Natural killer cell (primary cell): Measurements from ENCODE around the gene UGT1A9. TPM values are rescaled to one million over a fixed set of nuclear protein-coding genes. Genes with fewer than 3 reads are reported as not detected.

Experiments
- ATAC-seq, 3 donors: fragments of 150-1000 bp in 2 of 3; fragments of 200-7000 bp in 1 of 3; cut with Tn5 transposase; 1 replicate in 1 of 3; 2 replicates in 2 of 3; pipeline ENCODE4 v1.10.0; 2021; ENCODE audit warnings: mild to moderate bottlenecking in 2 of 3, moderate library complexity in 2 of 3
- DNase-seq, 2 donors: peaks; one replicate each; pipeline versions ENCODE4 v3.0.0 to v3.0.0-alpha.2; 2013 to 2021; ENCODE audit warnings: mixed read lengths in 1 of 2
- H3K27ac ChIP-seq: one replicate; pipeline ENCODE4 v1.5.1; 2013; ENCODE audit warnings: mild to moderate bottlenecking, low read length
- H3K27me3 ChIP-seq: one replicate; pipeline ENCODE4 v1.6.1; 2013; ENCODE audit warnings: low read length; ENCODE audit not compliant: control insufficient read depth, insufficient read depth
- H3K36me3 ChIP-seq: one replicate; pipeline ENCODE4 v1.6.1; 2013; ENCODE audit warnings: low read length; ENCODE audit not compliant: control insufficient read depth, insufficient read depth
- H3K4me1 ChIP-seq: one replicate; pipeline ENCODE4 v1.6.1; 2013; ENCODE audit warnings: low read length; ENCODE audit not compliant: control insufficient read depth, insufficient read depth
- H3K4me3 ChIP-seq: one replicate; pipeline ENCODE4 v1.5.1; 2013; ENCODE audit warnings: low read length
- H3K9me3 ChIP-seq: one replicate; pipeline ENCODE4 v1.6.1; 2013; ENCODE audit warnings: low read length; ENCODE audit not compliant: control insufficient read depth, insufficient read depth
- H3K27ac Mint-ChIP-seq, 2 donors: one replicate each; pipeline ENCODE4 v1.8.0; 2022; ENCODE audit warnings: mild to moderate bottlenecking in 2 of 2, mixed read lengths in 2 of 2, moderate library complexity in 1 of 2
- H3K27me3 Mint-ChIP-seq, 2 donors: one replicate each; pipeline ENCODE4 v1.8.0; 2022; ENCODE audit warnings: low read depth in 2 of 2, mixed read lengths in 2 of 2
- H3K36me3 Mint-ChIP-seq: one replicate; pipeline ENCODE4 v1.8.0; 2022; ENCODE audit warnings: mixed read lengths
- H3K4me1 Mint-ChIP-seq, 2 donors: one replicate each; pipeline ENCODE4 v1.8.0; 2022; ENCODE audit warnings: mixed read lengths in 2 of 2
- H3K4me3 Mint-ChIP-seq: one replicate; pipeline ENCODE4 v1.8.0; 2022; ENCODE audit warnings: mild to moderate bottlenecking, moderate library complexity, mixed read lengths
- H3K9me3 Mint-ChIP-seq, 2 donors: one replicate each; pipeline ENCODE4 v1.8.0; 2022; ENCODE audit warnings: mixed read lengths in 2 of 2
- WGBS: methylation state at CpG from one replicate; pipeline ENCODE4 v1.1.7; 2013; ENCODE audit warnings: missing lambda C conversion rate; ENCODE audit not compliant: insufficient coverage; 5-methylcytosine and 5-hydroxymethylcytosine counted together
- intact Hi-C: fragments of 100-400 bp; cut with micrococcal nuclease; formaldehyde crosslinking; loops from one replicate; pipeline ENCODE4 v1.14.2; 2022
- total RNA-seq, 4 donors: library from RNA; stranded (reverse); fragments of 120-200 nt in 1 of 4; gene quantifications; one replicate each; pipeline versions ENCODE4 v1.2.3 to v1.2.4, GENCODE V29; 2013 to 2022
- TF ChIP-seq, protein P1 (sequence below): fragments of 200-600 bp; IDR thresholded peaks from one replicate; pipeline ENCODE4 v1.8.0; 2022; ENCODE audit warnings: antibody characterized with exemption

The UGT1A9 gene
- total RNA-seq, 3 donors from 2014 or later (not counting 1 experiment from before 2014, with no cell fraction given), result not detected

DNA sequence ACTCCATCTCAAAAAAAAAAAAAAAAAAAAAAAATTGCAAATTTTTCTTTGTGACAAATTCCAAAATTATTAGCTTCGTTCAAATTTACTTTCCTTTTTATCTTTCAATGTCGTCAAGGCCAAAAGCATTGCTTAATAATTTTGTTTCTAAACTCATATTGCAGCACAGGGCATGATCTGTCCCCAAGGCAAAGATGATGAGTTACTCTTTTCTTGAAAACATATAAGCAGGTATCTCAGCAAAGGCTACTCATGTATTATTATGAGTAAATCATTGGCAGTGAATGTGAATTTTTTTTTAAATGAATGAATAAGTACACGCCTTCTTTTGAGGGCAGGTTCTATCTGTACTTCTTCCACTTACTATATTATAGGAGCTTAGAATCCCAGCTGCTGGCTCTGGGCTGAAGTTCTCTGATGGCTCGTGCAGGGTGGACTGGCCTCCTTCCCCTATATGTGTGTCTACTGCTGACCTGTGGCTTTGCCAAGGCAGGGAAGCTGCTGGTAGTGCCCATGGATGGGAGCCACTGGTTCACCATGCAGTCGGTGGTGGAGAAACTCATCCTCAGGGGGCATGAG is 9.9 kb downstream of the UGT1A9 start, which contains the start of gene UGT1A7:
TSS of gene UGT1A7 (plus strand) at position 381 of the 579 bp plus-strand sequence. CDS start at position 418, 37 bp downstream.
- TF ChIP-seq, protein P1, sequence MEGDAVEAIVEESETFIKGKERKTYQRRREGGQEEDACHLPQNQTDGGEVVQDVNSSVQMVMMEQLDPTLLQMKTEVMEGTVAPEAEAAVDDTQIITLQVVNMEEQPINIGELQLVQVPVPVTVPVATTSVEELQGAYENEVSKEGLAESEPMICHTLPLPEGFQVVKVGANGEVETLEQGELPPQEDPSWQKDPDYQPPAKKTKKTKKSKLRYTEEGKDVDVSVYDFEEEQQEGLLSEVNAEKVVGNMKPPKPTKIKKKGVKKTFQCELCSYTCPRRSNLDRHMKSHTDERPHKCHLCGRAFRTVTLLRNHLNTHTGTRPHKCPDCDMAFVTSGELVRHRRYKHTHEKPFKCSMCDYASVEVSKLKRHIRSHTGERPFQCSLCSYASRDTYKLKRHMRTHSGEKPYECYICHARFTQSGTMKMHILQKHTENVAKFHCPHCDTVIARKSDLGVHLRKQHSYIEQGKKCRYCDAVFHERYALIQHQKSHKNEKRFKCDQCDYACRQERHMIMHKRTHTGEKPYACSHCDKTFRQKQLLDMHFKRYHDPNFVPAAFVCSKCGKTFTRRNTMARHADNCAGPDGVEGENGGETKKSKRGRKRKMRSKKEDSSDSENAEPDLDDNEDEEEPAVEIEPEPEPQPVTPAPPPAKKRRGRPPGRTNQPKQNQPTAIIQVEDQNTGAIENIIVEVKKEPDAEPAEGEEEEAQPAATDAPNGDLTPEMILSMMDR, result no peak
- H3K9me3 Mint-ChIP-seq, result no peaks in the 10 kb centered on the region

DNA sequence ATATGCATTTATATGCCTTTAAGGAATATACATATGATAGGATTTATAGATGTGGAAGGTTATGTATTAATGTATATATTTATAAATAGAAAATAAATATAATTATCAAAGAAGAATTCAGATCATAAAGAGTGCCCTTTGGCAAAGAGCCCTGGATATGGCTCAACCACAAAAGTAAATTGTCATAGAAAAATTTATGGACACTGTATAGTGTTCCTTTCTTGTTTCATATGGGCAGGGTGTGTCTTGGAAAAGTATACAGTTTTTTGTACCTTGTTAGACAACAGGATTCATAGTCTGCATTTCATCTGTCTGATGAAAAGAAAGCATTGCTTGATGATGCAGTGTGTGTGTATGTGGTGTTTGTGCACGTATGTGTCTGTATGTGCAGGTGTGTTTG is 12.9 kb downstream of the UGT1A9 start:
- WGBS, result 92% methylated on average over 1 of the region's 1 CpG
- ATAC-seq (no peak), DNase-seq (no peak)
- Histone ChIP-seq H3K27ac (no peak overlapping the region), H3K9me3 (no peaks in the 10 kb centered on the region), H3K4me1 (no peaks in the 10 kb centered on the region), H3K36me3 (no peaks in the 10 kb centered on the region), H3K4me3 (no peak overlapping the region), H3K27me3 (no peaks in the 10 kb centered on the region)
- Mint-ChIP-seq H3K4me1 (no peaks in the 10 kb centered on the region), H3K9me3 (no peaks in the 10 kb centered on the region), H3K36me3 (no peaks in the 10 kb centered on the region), H3K27ac (no peak overlapping the region), H3K4me3 (no peak overlapping the region), H3K27me3 (peaks cover 11 to 38% of the 10 kb centered on the region in 2 donors)
- TF ChIP-seq, protein P1, result no peak
- intact Hi-C loops, result no loop called here

More for the DNA sequence above, 9.9 kb downstream of the UGT1A9 start, which contains the start of gene UGT1A7:
- Mint-ChIP-seq H3K27me3 (peaks cover 4 to 24% of the 10 kb centered on the region in 2 donors), H3K27ac (no peak within 1 kb of the TSS), H3K4me1 (no peaks in the 10 kb centered on the region), H3K36me3 (no peaks in the 10 kb centered on the region), H3K4me3 (no peak within 1 kb of the TSS)
- no peaks in the 10 kb centered on the region for H3K4me1 ChIP-seq
- ATAC-seq, result peak in 1 of 3 donors; percentile 10
- H3K27me3 ChIP-seq, result no peaks in the 10 kb centered on the region
- no peaks in the 10 kb centered on the region for H3K9me3 ChIP-seq
- 95% methylated on average over 4 of the region's 5 CpGs for WGBS
- no peaks in the 10 kb centered on the region for H3K36me3 ChIP-seq
- H3K27ac ChIP-seq, result no peak within 1 kb of the TSS
- no peak for DNase-seq
- no peak within 1 kb of the TSS for H3K4me3 ChIP-seq
- intact Hi-C loops, result no loop called here

GRCh38 chr2:233686928-233687327 is 15.2 kb downstream of the UGT1A9 start:
- H3K9me3 Mint-ChIP-seq, result no peaks in the 10 kb centered on the region
- ATAC-seq, result peak in 1 of 3 donors; percentile 72
- WGBS, result 96% methylated on average over 4 of the region's 5 CpGs

More at GRCh38 chr2:233686928-233687327, 15.2 kb downstream of the UGT1A9 start:
- Mint-ChIP-seq H3K27me3 (peaks cover 11 to 34% of the 10 kb centered on the region in 2 donors), H3K4me1 (no peaks in the 10 kb centered on the region), H3K36me3 (no peaks in the 10 kb centered on the region), H3K4me3 (no peak overlapping the region), H3K27ac (no peak overlapping the region)
- H3K9me3 ChIP-seq, result no peaks in the 10 kb centered on the region
- no peaks in the 10 kb centered on the region for H3K4me1 ChIP-seq
- no peak overlapping the region for H3K4me3 ChIP-seq
- DNase-seq, result no peak
- no peak overlapping the region for H3K27ac ChIP-seq
- TF ChIP-seq, protein P1, result no peak
- intact Hi-C loops, result no loop called here
- H3K27me3 ChIP-seq, result no peaks in the 10 kb centered on the region
- no peaks in the 10 kb centered on the region for H3K36me3 ChIP-seq
